ENCODE results near the gene IRS1. TPM values are rescaled to one million over a fixed set of nuclear protein-coding genes. Genes with fewer than 3 reads are reported as not detected.

Gene IRS1
- total and polyA plus RNA-seq, 3 experiments from 2014 or later: 0.20 to 3.9 (median 3.6) TPM

- Mint-ChIP-seq H3K27me3 (peaks cover 2 to 3% of the 10 kb centered on the region in 2 donors), H3K9me3 (no peaks in the 10 kb centered on the region), H3K4me3 (no peak overlapping the region), H3K36me3 (peaks cover 0 to 13% (median 0%) of the 10 kb centered on the region in 3 donors), H3K4me1 (no peaks in the 10 kb centered on the region), H3K27ac (no peak overlapping the region)
- Histone ChIP-seq H3K9me3 (ENCODE audit: low read length) (no peaks in the 10 kb centered on the region), H3K27ac (ENCODE audit: low read depth, low read length) (no peak overlapping the region), H3K27me3 (ENCODE audit: insufficient read depth, low read length, poor library complexity, severe bottlenecking) (no peaks in the 10 kb centered on the region), H3K4me3 (ENCODE audit: low read length) (no peak overlapping the region), H3K4me1 (ENCODE audit: insufficient read depth, low read length) (no peaks in the 10 kb centered on the region), H3K36me3 (ENCODE audit: insufficient read depth, low read length) (no peaks in the 10 kb centered on the region)
- ChIA-PET POLR2A (no interaction called here), CTCF (interaction anchor here (0.9 kb wide), 1 partner anchor 21 kb away, joined by 3 read pairs; no protein-coding TSS in a partner anchor)
- DNase-seq: no peak
These were observed 55.7 kb downstream of the IRS1 start for GRCh38 chr2:226743915-226744314.

DNA sequence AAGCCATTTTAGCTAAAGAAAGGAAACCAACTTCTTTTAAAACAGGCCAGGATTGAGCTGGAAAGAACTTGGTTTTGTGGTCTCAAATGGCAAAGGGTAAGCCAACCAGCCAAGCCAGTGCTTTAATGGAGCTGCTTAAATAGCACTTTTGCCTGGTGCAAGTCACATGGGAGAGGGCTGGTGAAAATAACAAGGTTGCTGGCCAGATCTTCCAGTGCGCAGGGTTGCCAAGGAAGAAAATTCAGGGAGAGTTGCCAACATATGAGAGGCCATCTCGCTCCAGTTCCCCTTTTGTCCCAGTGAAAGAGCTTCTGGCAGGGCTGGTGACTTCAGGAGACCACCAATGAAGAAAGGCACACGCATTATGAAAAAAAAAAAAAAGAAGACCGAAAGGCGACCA is 57.3 kb downstream of the IRS1 start:
- H3K27me3 ChIP-seq (ENCODE audit: insufficient read depth, low read length, poor library complexity, severe bottlenecking): no peaks in the 10 kb centered on the region
- peaks cover 0 to 9% (median 0%) of the 10 kb centered on the region in 3 donors for H3K36me3 Mint-ChIP-seq
- H3K27me3 Mint-ChIP-seq: peaks cover 0 to 6% of the 10 kb centered on the region in 2 donors
- no peak overlapping the region for H3K27ac ChIP-seq (ENCODE audit: low read depth, low read length)
- no peaks in the 10 kb centered on the region for H3K9me3 Mint-ChIP-seq
- no peaks in the 10 kb centered on the region for H3K9me3 ChIP-seq (ENCODE audit: low read length)
- H3K4me3 ChIP-seq (ENCODE audit: low read length): no peak overlapping the region
- no peak for DNase-seq
- H3K4me1 ChIP-seq (ENCODE audit: insufficient read depth, low read length): no peaks in the 10 kb centered on the region
- H3K4me1 Mint-ChIP-seq: no peaks in the 10 kb centered on the region
- no peak overlapping the region for H3K27ac Mint-ChIP-seq
- ChIA-PET CTCF (interaction anchor here (1.3 kb wide), 1 partner anchor 57 kb away, joined by 3 read pairs; the partner anchor contains the start of gene IRS1), POLR2A (no interaction called here)
- no peak overlapping the region for H3K4me3 Mint-ChIP-seq
- H3K36me3 ChIP-seq (ENCODE audit: insufficient read depth, low read length): no peaks in the 10 kb centered on the region

GRCh38 chr2:226740039-226740648 is 59.5 kb downstream of the IRS1 start:
- Histone ChIP-seq H3K4me1 (ENCODE audit: insufficient read depth, low read length) (no peaks in the 10 kb centered on the region), H3K27me3 (ENCODE audit: insufficient read depth, low read length, poor library complexity, severe bottlenecking) (no peaks in the 10 kb centered on the region), H3K4me3 (ENCODE audit: low read length) (no peak overlapping the region), H3K27ac (ENCODE audit: low read depth, low read length) (no peak overlapping the region), H3K36me3 (ENCODE audit: insufficient read depth, low read length) (no peaks in the 10 kb centered on the region), H3K9me3 (ENCODE audit: low read length) (no peaks in the 10 kb centered on the region)
- H3K9me3 Mint-ChIP-seq: no peaks in the 10 kb centered on the region
- H3K4me1 Mint-ChIP-seq: no peaks in the 10 kb centered on the region
- no peak overlapping the region for H3K27ac Mint-ChIP-seq
- DNase-seq: no peak
- ChIA-PET CTCF (no interaction called here), POLR2A (no interaction called here)
- no peak overlapping the region for H3K4me3 Mint-ChIP-seq
- H3K36me3 Mint-ChIP-seq: no peaks in the 10 kb centered on the region
- peaks cover 0 to 6% of the 10 kb centered on the region in 2 donors for H3K27me3 Mint-ChIP-seq

- no peak overlapping the region for H3K27ac ChIP-seq (ENCODE audit: low read depth, low read length)
- Mint-ChIP-seq H3K4me1 (no peaks in the 10 kb centered on the region), H3K36me3 (no peaks in the 10 kb centered on the region), H3K27ac (no peak overlapping the region), H3K9me3 (no peaks in the 10 kb centered on the region), H3K27me3 (peaks cover 0 to 6% of the 10 kb centered on the region in 2 donors), H3K4me3 (no peak overlapping the region)
- ChIA-PET CTCF (no interaction called here), POLR2A (no interaction called here)
- no peaks in the 10 kb centered on the region for H3K4me1 ChIP-seq (ENCODE audit: insufficient read depth, low read length)
- DNase-seq: no peak
- no peaks in the 10 kb centered on the region for H3K36me3 ChIP-seq (ENCODE audit: insufficient read depth, low read length)
- no peaks in the 10 kb centered on the region for H3K27me3 ChIP-seq (ENCODE audit: insufficient read depth, low read length, poor library complexity, severe bottlenecking)
- H3K9me3 ChIP-seq (ENCODE audit: low read length): no peaks in the 10 kb centered on the region
- no peak overlapping the region for H3K4me3 ChIP-seq (ENCODE audit: low read length)
These were observed 60.0 kb downstream of the IRS1 start for GRCh38 chr2:226739545-226740030.

- H3K4me1 Mint-ChIP-seq: no peaks in the 10 kb centered on the region
- no peak for DNase-seq
- Histone ChIP-seq H3K4me3 (ENCODE audit: low read length) (no peak overlapping the region), H3K27me3 (ENCODE audit: insufficient read depth, low read length, poor library complexity, severe bottlenecking) (no peaks in the 10 kb centered on the region), H3K36me3 (ENCODE audit: insufficient read depth, low read length) (no peaks in the 10 kb centered on the region), H3K4me1 (ENCODE audit: insufficient read depth, low read length) (no peaks in the 10 kb centered on the region), H3K27ac (ENCODE audit: low read depth, low read length) (no peak overlapping the region), H3K9me3 (ENCODE audit: low read length) (no peaks in the 10 kb centered on the region)
- CTCF ChIA-PET: no interaction called here
- no peaks in the 10 kb centered on the region for H3K9me3 Mint-ChIP-seq
- H3K4me3 Mint-ChIP-seq: no peak overlapping the region
- H3K27ac Mint-ChIP-seq: no peak overlapping the region
- POLR2A ChIA-PET: no interaction called here
- H3K36me3 Mint-ChIP-seq: no peaks in the 10 kb centered on the region
- H3K27me3 Mint-ChIP-seq: peaks cover 0 to 6% of the 10 kb centered on the region in 2 donors
These were observed 60.6 kb downstream of the IRS1 start for GRCh38 chr2:226738821-226739544.

DNA sequence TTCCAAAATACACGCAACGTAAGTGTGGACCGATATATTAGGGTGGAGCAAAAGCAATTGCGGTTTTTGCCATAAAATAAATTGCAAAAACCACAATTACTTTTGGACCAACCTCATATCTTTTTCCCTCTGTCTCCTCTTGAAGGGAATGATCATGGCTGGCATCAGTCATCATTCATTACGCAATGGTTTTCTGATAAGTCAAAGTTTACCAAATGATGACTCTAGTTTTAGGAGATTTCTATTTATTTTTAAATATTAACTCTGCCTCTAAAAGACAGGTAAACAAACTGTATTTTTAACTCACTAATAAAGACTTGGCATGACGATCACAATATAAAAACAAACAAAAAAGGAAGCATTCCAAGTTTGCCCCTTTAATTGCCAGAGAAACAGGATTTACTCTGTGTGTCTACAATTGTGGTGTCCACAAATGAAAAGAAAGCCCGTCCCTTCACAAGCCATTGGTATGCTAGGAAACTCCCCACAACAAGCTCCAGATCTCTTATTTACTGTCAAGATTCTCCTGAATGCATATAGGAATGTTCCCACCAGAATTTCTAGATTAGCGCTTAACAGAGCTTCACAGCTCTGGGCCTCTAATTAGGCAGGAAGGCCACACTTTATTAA is 61.3 kb downstream of the IRS1 start:
- no peak overlapping the region for H3K27ac Mint-ChIP-seq

GRCh38 chr2:226736382-226736781 is 63.2 kb downstream of the IRS1 start:
- Histone ChIP-seq H3K4me3 (ENCODE audit: low read length) (no peak overlapping the region), H3K27ac (ENCODE audit: low read depth, low read length) (no peak overlapping the region), H3K27me3 (ENCODE audit: insufficient read depth, low read length, poor library complexity, severe bottlenecking) (no peaks in the 10 kb centered on the region), H3K9me3 (ENCODE audit: low read length) (no peaks in the 10 kb centered on the region), H3K36me3 (ENCODE audit: insufficient read depth, low read length) (no peaks in the 10 kb centered on the region), H3K4me1 (ENCODE audit: insufficient read depth, low read length) (no peaks in the 10 kb centered on the region)
- Mint-ChIP-seq H3K4me3 (no peak overlapping the region), H3K27me3 (peaks cover 0 to 6% of the 10 kb centered on the region in 2 donors), H3K27ac (no peak overlapping the region), H3K4me1 (no peaks in the 10 kb centered on the region), H3K9me3 (no peaks in the 10 kb centered on the region), H3K36me3 (no peaks in the 10 kb centered on the region)
- no peak for DNase-seq
- ChIA-PET CTCF (no interaction called here), POLR2A (no interaction called here)

More for the DNA sequence above, 61.3 kb downstream of the IRS1 start:
- H3K4me1 Mint-ChIP-seq: no peaks in the 10 kb centered on the region
- no peak overlapping the region for H3K27ac ChIP-seq (ENCODE audit: low read depth, low read length)
- H3K36me3 ChIP-seq (ENCODE audit: insufficient read depth, low read length): no peaks in the 10 kb centered on the region
- no peaks in the 10 kb centered on the region for H3K27me3 ChIP-seq (ENCODE audit: insufficient read depth, low read length, poor library complexity, severe bottlenecking)
- H3K9me3 ChIP-seq (ENCODE audit: low read length): no peaks in the 10 kb centered on the region
- no peaks in the 10 kb centered on the region for H3K36me3 Mint-ChIP-seq
- H3K4me3 ChIP-seq (ENCODE audit: low read length): no peak overlapping the region
- no peak overlapping the region for H3K4me3 Mint-ChIP-seq
- no peak for DNase-seq
- peaks cover 0 to 6% of the 10 kb centered on the region in 2 donors for H3K27me3 Mint-ChIP-seq
- ChIA-PET POLR2A (no interaction called here), CTCF (no interaction called here)
- H3K4me1 ChIP-seq (ENCODE audit: insufficient read depth, low read length): no peaks in the 10 kb centered on the region
- no peaks in the 10 kb centered on the region for H3K9me3 Mint-ChIP-seq

DNA sequence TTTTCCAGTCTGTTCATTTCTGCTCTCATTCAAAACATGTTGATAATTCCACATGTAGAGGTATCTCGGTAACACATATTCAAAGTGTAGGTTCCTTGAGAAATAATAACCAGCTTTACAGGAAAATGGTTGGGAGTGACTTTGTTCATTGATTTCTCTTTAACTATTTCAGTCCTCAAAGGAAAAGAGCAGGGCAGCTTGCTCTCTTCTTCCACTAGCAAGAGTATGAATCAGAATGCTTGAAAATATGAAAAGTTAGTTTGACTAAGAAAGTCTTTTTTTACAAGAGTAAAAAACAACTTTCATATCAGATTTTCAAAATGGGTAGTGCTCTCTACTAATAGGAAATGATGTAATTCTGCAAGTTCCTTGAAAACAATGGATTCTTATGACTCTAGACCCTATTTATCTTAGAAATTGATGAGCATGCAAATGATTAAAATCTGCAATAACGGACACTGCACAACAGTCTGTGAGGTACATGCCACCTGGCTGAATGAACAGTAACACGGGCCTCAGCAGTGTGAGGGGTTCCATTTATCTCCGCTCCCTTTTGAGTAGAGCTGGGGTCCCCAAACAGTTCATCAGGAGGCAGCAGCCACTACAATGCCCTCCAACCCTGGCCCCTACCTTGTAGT is 65.6 kb downstream of the IRS1 start:
- Histone ChIP-seq H3K4me1 (ENCODE audit: insufficient read depth, low read length) (no peaks in the 10 kb centered on the region), H3K4me3 (ENCODE audit: low read length) (no peak overlapping the region), H3K9me3 (ENCODE audit: low read length) (no peaks in the 10 kb centered on the region), H3K27ac (ENCODE audit: low read depth, low read length) (no peak overlapping the region), H3K27me3 (ENCODE audit: insufficient read depth, low read length, poor library complexity, severe bottlenecking) (no peaks in the 10 kb centered on the region), H3K36me3 (ENCODE audit: insufficient read depth, low read length) (no peaks in the 10 kb centered on the region)
- ChIA-PET CTCF (no interaction called here), POLR2A (no interaction called here)
- Mint-ChIP-seq H3K4me1 (no peaks in the 10 kb centered on the region), H3K27me3 (peaks cover 2 to 6% of the 10 kb centered on the region in 2 donors), H3K9me3 (no peaks in the 10 kb centered on the region), H3K4me3 (no peak overlapping the region), H3K36me3 (no peaks in the 10 kb centered on the region), H3K27ac (no peak overlapping the region)
- no peak for DNase-seq

All from CD8-positive, alpha-beta memory T cell (primary cell).